Measurements from ENCODE around the gene SLC16A10. TPM values are rescaled to one million over a fixed set of nuclear protein-coding genes. Genes with fewer than 3 reads are reported as not detected.

SLC16A10 gene
- total and polyA plus RNA-seq, 2 of the 8 experiments (the other 6 are each of a cell fraction or from before 2014, with no cell fraction given): 18.6 to 23.2 TPM

DNA sequence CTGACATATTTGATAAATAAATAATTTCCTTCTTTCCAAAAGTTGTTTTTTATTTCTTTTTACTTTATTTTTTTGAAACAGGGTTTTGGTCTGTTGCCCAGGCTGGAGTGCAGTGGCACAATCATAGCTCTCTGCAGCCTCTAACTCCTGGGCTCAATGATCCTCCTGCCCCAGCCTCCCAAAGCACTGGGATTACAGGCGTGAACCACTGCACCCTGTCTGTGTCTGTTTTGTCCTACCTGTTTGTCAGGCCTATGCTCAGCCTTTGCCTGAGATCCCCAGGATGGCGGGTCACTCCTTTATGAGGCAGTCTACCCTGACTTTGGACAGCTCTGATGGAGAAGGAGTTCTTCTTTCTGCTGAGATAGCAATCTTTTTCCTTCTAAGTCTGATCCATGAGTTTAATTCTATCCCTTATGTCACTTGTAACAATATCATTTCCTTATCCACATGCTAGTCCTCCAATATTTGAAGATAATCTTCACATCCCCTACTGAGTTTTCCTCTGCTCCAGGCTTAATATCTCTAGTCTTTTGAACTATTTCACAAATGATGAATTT, 14.4 kb upstream of the SLC16A10 start:
- Histone ChIP-seq H4K5ac (ENCODE audit: insufficient read length, low read depth, low read length) (no peak overlapping the region), H3K18ac (ENCODE audit: extremely low read depth, low read length) (no peak overlapping the region), H3K4me1 (replicated peaks in 1 of 4; ENCODE audit: control insufficient read depth in 3 of 4, insufficient read depth in 4 of 4, low read length in 3 of 4) (no peaks in the 10 kb centered on the region), H3K79me2 (ENCODE audit: control insufficient read depth in 1 of 2, insufficient read depth in 2 of 2, low read length in 2 of 2) (no peaks in the 10 kb centered on the region), H3K27me3 (replicated peaks in 1 of 4; ENCODE audit: control insufficient read depth in 3 of 4, extremely low read depth in 1 of 4, insufficient read depth in 3 of 4, low read length in 3 of 4) (no peaks in the 10 kb centered on the region), H3K4me3 (ENCODE audit: extremely low read depth in 1 of 4, insufficient read depth in 2 of 4, low read depth in 3 of 4, low read length in 4 of 4) (no peak overlapping the region), H3K4me2 (ENCODE audit: insufficient read depth in 1 of 2, low read depth in 2 of 2, low read length in 2 of 2) (no peak overlapping the region), H3K9ac (replicated peaks in 1 of 4; ENCODE audit: extremely low read depth in 1 of 4, low read depth in 3 of 4, low read length in 3 of 4) (no peak overlapping the region), H3K79me1 (ENCODE audit: low read depth, low read length) (no peaks in the 10 kb centered on the region), H3K23me2 (ENCODE audit: low read depth, low read length) (no peaks in the 10 kb centered on the region), H3K36me3 (ENCODE audit: control insufficient read depth in 2 of 4, insufficient read depth in 4 of 4, low read length in 3 of 4) (no peaks in the 10 kb centered on the region), H3K23ac (ENCODE audit: insufficient read length) (no peak overlapping the region), H2BK12ac (ENCODE audit: low read depth, low read length) (no peak overlapping the region), H4K20me1 (replicated peaks in 1 of 2; ENCODE audit: control insufficient read depth in 1 of 2, insufficient read depth in 2 of 2, low read length in 2 of 2) (no peaks in the 10 kb centered on the region), H4K91ac (replicated peaks; ENCODE audit: insufficient read length, low read length) (no peak overlapping the region), H2AK5ac (ENCODE audit: low read depth, low read length) (no peak overlapping the region), H3K14ac (ENCODE audit: insufficient read length) (no peak overlapping the region), H2BK5ac (ENCODE audit: low read depth, low read length) (no peak overlapping the region), H2BK15ac (ENCODE audit: low read length) (no peak overlapping the region), H2BK20ac (ENCODE audit: low read length) (no peak overlapping the region), H3K4ac (replicated peaks; ENCODE audit: insufficient read length, low read depth, low read length) (no peak overlapping the region), H3K27ac (ENCODE audit: low read depth, low read length) (no peak overlapping the region), H3K56ac (replicated peaks; ENCODE audit: insufficient read length, low read depth, low read length) (no peak overlapping the region), H2BK120ac (replicated peaks; ENCODE audit: low read depth, low read length) (no peak overlapping the region), H4K8ac (ENCODE audit: extremely low read depth, insufficient read depth, low read length) (no peak overlapping the region), H3K9me3 (ENCODE audit: insufficient read depth in 2 of 2, low read depth in 1 of 2, low read length in 1 of 2) (no peaks in the 10 kb centered on the region), H2AFZ (ENCODE audit: low read length) (no peak overlapping the region)
- FAIRE-seq (no peak), DNase-seq (ENCODE audit: low read depth in 1 of 2, low spot score in 2 of 2) (no peak)
- WGBS, 2 experiments (ENCODE audit: extremely low coverage in 1 of 2, insufficient coverage in 1 of 2, insufficient read length in 1 of 2, insufficient replicate concordance in 2 of 2, low coverage in 1 of 2, low lambda C conversion rate in 2 of 2, missing lambda C conversion rate in 1 of 2): 100% methylated on average over 2 of the region's 2 CpGs; no CpG with 5 or more reads in 1 of the 2 experiments
- CTCF ChIA-PET (ENCODE audit: partially characterized antibody): interaction anchor here (0.6 to 2.6 kb wide), 4 partner anchors 15 to 134 kb away, joined by 3 to 15 read pairs (median 4); no protein-coding TSS in a partner anchor
- TF ChIP-seq BACH1 (IDR thresholded peaks at IDR 0.05; ENCODE audit: low read length): no peak
- no peak for TF ChIP-seq JUN (IDR thresholded peaks at IDR 0.05; ENCODE audit: low read depth, low read length)
- no peak for TF ChIP-seq TEAD4 (IDR thresholded peaks at IDR 0.05; ENCODE audit: low read depth, low read length)
- TF ChIP-seq SRF (IDR thresholded peaks at IDR 0.05; ENCODE audit: low read depth, low read length): no peak
- no peak for TF ChIP-seq RXRA (IDR thresholded peaks at IDR 0.05; ENCODE audit: insufficient read depth, low read depth, low read length)
- POLR2A ChIA-PET (ENCODE audit: partially characterized antibody): interaction anchor here (0.6 to 1.0 kb wide), 2 partner anchors 14 to 26 kb away, joined by 3 to 4 read pairs; no protein-coding TSS in a partner anchor
